DOHH2 (cell line): ENCODE results near the gene MGAT4D.
"Not testable (repeated sequence)": the region's sequence is repeated elsewhere in the genome, so short reads cannot be mapped to it uniquely, and the experiment has no call there.

Experiments used
- H3F3A ChIP-seq: fragments of 200-600 bp; sonication (generic), shearing (Covaris generic); 2 replicates; pipeline ENCODE4 v1.6.0; 2016; ENCODE audit warnings: antibody characterized with exemption, mild to moderate bottlenecking; ENCODE audit not compliant: control insufficient read depth, insufficient read depth
- H3K27ac ChIP-seq: fragments of 200-600 bp; sonication (generic); 2 replicates; pipeline ENCODE4 v1.5.1; 2014; ENCODE audit warnings: low read depth, mild to moderate bottlenecking, low read length, moderate library complexity
- H3K27me3 ChIP-seq: fragments of 200-600 bp; sonication (generic); 2 replicates; pipeline ENCODE4 v1.6.1; 2014; ENCODE audit warnings: mild to moderate bottlenecking, low read length, mixed read lengths; ENCODE audit not compliant: control insufficient read depth
- H3K36me3 ChIP-seq: fragments of 200-600 bp; sonication (generic); 2 replicates; pipeline ENCODE4 v1.6.1; 2014; ENCODE audit warnings: mild to moderate bottlenecking, low read length, moderate library complexity, mixed read lengths; ENCODE audit not compliant: control insufficient read depth
- H3K4me1 ChIP-seq: fragments of 200-600 bp; sonication (generic); 2 replicates; pipeline ENCODE4 v1.6.1; 2014; ENCODE audit warnings: mild to moderate bottlenecking, low read length, mixed read lengths; ENCODE audit not compliant: control insufficient read depth
- H3K4me2 ChIP-seq: fragments of 200-600 bp; sonication (generic); 2 replicates; pipeline ENCODE4 v1.6.0; 2014; ENCODE audit warnings: mild to moderate bottlenecking, low read length, moderate library complexity
- H3K4me3 ChIP-seq: fragments of 200-600 bp; sonication (generic); 2 replicates; pipeline ENCODE4 v1.5.1; 2014; ENCODE audit warnings: mild to moderate bottlenecking, low read length, mixed read lengths
- H3K79me2 ChIP-seq: fragments of 200-600 bp; sonication (generic); 2 replicates; pipeline ENCODE4 v1.6.1; 2014; ENCODE audit warnings: mild to moderate bottlenecking, low read length, mixed read lengths; ENCODE audit not compliant: control insufficient read depth
- H3K9me2 ChIP-seq: fragments of 200-600 bp; sonication (generic); replicated peaks from 2 replicates; pipeline ENCODE4 v1.6.1; 2014; ENCODE audit warnings: mild to moderate bottlenecking, low read length, mixed read lengths; ENCODE audit not compliant: control insufficient read depth
- H3K9me3 ChIP-seq: fragments of 200-600 bp; sonication (generic); 2 replicates; pipeline ENCODE4 v1.6.1; 2014; ENCODE audit warnings: antibody characterized with exemption, low read length, mixed read lengths; ENCODE audit not compliant: control insufficient read depth, insufficient read depth
- H4K20me1 ChIP-seq: fragments of 200-600 bp; sonication (generic); 2 replicates; pipeline ENCODE4 v1.6.0; 2014; ENCODE audit warnings: low read depth, mild to moderate bottlenecking, antibody characterized with exemption, low read length, moderate library complexity; ENCODE audit not compliant: control insufficient read depth, insufficient read depth
- EZH2phosphoT487 ChIP-seq: fragments of 200-600 bp; sonication (generic); IDR thresholded peaks from 2 replicates; pipeline ENCODE4 v1.6.1; 2017; ENCODE audit warnings: borderline replicate concordance, mild to moderate bottlenecking, antibody characterized with exemption, low read length, moderate library complexity, mixed read lengths
- TF ChIP-seq, protein P1 (sequence below): fragments of 200-600 bp; sonication (generic); IDR thresholded peaks from one replicate; pipeline ENCODE4 v1.5.1; 2014; ENCODE audit warnings: antibody characterized with exemption, mild to moderate bottlenecking, low read depth, low read length; ENCODE audit not compliant: poor library complexity, severe bottlenecking

Gene MGAT4D

DNA sequence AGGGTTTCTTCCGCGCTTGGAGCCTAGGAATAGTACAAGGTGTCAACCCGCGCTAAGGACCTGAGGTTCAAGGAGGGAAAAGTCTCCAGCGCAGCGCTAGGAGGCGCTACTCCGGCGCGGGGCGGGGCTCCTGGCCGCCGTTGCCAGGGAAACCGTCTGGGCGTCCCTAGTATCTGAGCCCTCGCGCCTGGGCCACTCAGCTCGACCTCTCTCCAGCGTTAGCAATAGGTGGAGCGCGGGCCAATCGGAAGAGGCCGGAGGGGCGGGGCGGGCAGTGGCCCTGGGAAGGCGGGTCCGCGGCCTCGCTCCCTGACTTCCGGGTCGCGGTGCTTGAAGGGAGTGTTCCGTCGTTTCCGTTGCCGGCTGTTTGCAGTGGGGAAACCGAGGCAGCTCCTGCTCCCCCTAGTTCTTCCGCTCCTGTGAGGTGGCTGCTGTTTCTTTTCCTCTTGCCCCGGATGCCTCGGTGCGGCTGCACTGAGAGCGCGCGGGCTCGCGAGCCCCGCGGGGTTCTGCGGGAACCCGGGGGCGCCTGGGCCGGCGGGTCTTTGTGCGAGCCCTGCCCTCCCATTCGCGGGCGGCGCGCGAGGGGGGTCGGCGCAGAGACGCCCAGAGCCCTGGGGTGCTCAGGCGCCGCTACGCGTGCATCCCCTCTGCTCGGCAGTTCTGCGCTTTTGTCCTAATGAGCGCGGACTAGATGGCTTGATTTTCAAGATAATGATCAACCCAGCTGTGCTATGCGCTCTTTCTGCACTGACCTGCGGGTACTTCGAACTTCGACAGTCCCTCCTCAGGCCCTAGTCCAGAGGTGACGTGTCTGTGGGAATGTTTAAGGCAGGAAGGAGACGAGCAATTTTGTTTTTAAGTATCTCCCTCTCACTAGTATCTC is 26.0 kb upstream of the MGAT4D start, which contains the start of gene ELMOD2:
TSS of gene ELMOD2 (plus strand) at position 312 of the 886 bp plus-strand sequence. CDS start 1,261 bp downstream, outside the sequence.
- Histone ChIP-seq H3K27ac (peak within 1 kb of the TSS; percentile 62), H3K4me1 (peaks cover 19% of the 10 kb centered on the region), H3K9me3 (no peaks in the 10 kb centered on the region), H4K20me1 (no peaks in the 10 kb centered on the region), H3F3A (no peaks in the 10 kb centered on the region), H3K79me2 (peaks cover 17% of the 10 kb centered on the region), H3K4me2 (peak within 1 kb of the TSS; percentile 83), H3K27me3 (no peaks in the 10 kb centered on the region), H3K36me3 (peaks cover 27% of the 10 kb centered on the region), H3K9me2 (no peaks in the 10 kb centered on the region), H3K4me3 (peak within 1 kb of the TSS; percentile 93)
- no peak for TF ChIP-seq EZH2phosphoT487
- TF ChIP-seq, protein P1, sequence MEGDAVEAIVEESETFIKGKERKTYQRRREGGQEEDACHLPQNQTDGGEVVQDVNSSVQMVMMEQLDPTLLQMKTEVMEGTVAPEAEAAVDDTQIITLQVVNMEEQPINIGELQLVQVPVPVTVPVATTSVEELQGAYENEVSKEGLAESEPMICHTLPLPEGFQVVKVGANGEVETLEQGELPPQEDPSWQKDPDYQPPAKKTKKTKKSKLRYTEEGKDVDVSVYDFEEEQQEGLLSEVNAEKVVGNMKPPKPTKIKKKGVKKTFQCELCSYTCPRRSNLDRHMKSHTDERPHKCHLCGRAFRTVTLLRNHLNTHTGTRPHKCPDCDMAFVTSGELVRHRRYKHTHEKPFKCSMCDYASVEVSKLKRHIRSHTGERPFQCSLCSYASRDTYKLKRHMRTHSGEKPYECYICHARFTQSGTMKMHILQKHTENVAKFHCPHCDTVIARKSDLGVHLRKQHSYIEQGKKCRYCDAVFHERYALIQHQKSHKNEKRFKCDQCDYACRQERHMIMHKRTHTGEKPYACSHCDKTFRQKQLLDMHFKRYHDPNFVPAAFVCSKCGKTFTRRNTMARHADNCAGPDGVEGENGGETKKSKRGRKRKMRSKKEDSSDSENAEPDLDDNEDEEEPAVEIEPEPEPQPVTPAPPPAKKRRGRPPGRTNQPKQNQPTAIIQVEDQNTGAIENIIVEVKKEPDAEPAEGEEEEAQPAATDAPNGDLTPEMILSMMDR, result peak; percentile 93

DNA sequence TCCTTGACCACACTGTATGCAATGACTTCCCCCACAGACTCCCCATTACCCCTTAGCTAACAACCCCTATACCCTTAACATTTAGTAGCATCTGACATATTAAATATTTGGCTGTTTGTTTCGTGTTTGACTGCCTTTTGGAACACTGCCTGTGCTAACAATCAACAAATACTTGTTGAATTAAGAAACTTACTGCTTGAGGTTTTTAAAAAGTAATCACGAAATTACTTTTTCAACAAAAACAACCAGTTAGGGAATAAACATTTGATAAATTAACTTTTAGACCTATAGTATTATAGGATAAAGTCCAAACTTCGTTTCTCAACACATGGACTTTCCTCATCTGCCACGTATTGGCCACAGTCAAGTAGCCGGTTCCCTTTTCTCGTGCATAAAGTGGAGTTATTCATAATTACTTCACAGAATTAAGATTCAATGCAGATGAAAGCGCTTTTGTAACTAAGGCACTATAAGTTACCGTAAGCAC is 25.3 kb upstream of the MGAT4D start:
- Histone ChIP-seq H3K9me3 (no peaks in the 10 kb centered on the region), H3K4me3 (peak overlapping the region; percentile 93), H3K79me2 (peaks cover 17% of the 10 kb centered on the region)

DNA sequence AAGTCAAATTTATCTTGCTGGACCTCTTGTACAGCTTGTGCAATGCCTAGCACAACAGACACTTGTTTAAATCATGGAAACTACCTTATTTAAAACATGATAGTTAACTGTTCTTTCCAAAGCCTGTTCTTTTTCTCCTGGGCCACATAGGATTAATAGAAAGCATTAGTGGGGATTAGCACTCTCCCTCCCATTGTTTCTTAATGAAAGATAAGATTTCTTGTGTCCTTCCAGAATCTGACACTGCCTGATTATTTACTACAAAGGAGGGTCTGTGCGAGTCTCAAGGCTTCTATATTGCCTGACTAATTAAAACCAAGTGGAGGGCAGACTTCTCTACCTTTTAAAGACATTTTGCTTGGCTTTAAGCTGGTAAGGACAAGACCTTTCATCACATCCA is 17.3 kb upstream of the MGAT4D start:
- no peak for TF ChIP-seq EZH2phosphoT487
- TF ChIP-seq, protein P1, result no peak
- Histone ChIP-seq H3K9me3 (no peaks in the 10 kb centered on the region), H3K4me2 (no peak overlapping the region)

More for the DNA sequence above, 25.3 kb upstream of the MGAT4D start:
- Histone ChIP-seq H3K9me2 (no peaks in the 10 kb centered on the region), H3F3A (no peaks in the 10 kb centered on the region), H3K27me3 (no peaks in the 10 kb centered on the region), H3K36me3 (peaks cover 27% of the 10 kb centered on the region), H3K27ac (no peak overlapping the region), H4K20me1 (no peaks in the 10 kb centered on the region), H3K4me2 (peak overlapping the region; percentile 83), H3K4me1 (peaks cover 19% of the 10 kb centered on the region)
- TF ChIP-seq, protein P1, result no peak
- TF ChIP-seq EZH2phosphoT487, result no peak

DNA sequence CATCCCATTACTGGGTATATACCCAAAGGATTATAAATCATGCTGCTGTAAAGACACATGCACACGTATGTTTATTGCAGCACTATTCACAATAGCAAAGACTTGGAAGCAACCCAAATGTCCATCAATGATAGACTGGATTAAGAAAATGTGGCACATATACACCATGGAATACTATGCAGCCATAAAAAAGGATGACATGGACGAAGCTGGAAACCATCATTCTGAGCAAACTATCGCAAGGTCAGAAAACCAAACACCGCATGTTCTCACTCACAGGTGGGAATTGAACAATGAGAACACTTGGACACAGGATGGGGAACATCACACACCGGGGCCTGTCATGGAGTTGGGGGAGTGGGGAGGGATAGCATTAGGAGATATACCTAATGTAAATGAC is 15.7 kb upstream of the MGAT4D start:
- H3K36me3 ChIP-seq, result not testable (repeated sequence)

More for the DNA sequence above, 17.3 kb upstream of the MGAT4D start:
- no peaks in the 10 kb centered on the region for H3K9me2 ChIP-seq
- H3K4me3 ChIP-seq, result no peak overlapping the region
- H3F3A ChIP-seq, result no peaks in the 10 kb centered on the region
- no peaks in the 10 kb centered on the region for H3K27me3 ChIP-seq
- no peaks in the 10 kb centered on the region for H4K20me1 ChIP-seq
- no peaks in the 10 kb centered on the region for H3K4me1 ChIP-seq
- no peak overlapping the region for H3K27ac ChIP-seq
- no peaks in the 10 kb centered on the region for H3K79me2 ChIP-seq
- H3K36me3 ChIP-seq, result no peaks in the 10 kb centered on the region

More for the DNA sequence above, 15.7 kb upstream of the MGAT4D start:
- H3K79me2 ChIP-seq, H3K27ac ChIP-seq, H3K27me3 ChIP-seq, H3K4me3 ChIP-seq, H4K20me1 ChIP-seq, H3K4me2 ChIP-seq, H3K9me3 ChIP-seq, H3K9me2 ChIP-seq, H3F3A ChIP-seq, H3K4me1 ChIP-seq: not testable (repeated sequence)
